A673 (cell line): ENCODE data around the gene NINJ2.

Experiments
- EZH2 ChIP-seq: fragments of 200-600 bp; sonication (generic); IDR thresholded peaks from 2 replicates; pipeline ENCODE4 v1.6.1; 2017; ENCODE audit warnings: borderline replicate concordance, low read depth, mild to moderate bottlenecking, mixed read lengths, antibody characterized with exemption, low read length; ENCODE audit not compliant: poor library complexity, severe bottlenecking
- TF ChIP-seq, protein P1 (sequence below): fragments of 300-800, 200-600 bp; sonication (generic); conservative IDR thresholded peaks from 2 replicates; pipeline ENCODE4 v1.5.1; 2017; ENCODE audit warnings: low read depth, mild to moderate bottlenecking, antibody characterized with exemption, low read length, moderate library complexity, mixed read lengths

DNA sequence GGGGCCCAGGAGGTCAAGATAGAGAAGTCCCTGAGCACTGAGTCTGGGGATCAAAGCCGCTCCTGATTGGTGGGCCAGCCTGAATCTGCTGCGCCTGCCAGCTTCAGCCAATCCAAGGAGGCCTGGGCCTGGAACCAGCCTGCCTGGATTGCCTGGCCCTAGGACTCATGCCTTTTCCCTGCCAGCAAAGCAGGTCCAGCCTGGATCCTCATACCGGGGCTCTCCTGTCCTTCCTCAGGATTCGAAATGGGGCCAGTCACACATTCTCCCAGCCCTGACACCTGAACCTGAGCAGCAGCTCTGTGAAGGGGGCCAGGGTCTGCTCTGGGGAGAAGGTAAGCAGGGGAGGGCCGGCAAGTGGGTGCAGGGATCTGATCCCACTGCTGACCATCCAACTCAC is 81.9 kb downstream of the NINJ2 start:
- TF ChIP-seq, protein P1, sequence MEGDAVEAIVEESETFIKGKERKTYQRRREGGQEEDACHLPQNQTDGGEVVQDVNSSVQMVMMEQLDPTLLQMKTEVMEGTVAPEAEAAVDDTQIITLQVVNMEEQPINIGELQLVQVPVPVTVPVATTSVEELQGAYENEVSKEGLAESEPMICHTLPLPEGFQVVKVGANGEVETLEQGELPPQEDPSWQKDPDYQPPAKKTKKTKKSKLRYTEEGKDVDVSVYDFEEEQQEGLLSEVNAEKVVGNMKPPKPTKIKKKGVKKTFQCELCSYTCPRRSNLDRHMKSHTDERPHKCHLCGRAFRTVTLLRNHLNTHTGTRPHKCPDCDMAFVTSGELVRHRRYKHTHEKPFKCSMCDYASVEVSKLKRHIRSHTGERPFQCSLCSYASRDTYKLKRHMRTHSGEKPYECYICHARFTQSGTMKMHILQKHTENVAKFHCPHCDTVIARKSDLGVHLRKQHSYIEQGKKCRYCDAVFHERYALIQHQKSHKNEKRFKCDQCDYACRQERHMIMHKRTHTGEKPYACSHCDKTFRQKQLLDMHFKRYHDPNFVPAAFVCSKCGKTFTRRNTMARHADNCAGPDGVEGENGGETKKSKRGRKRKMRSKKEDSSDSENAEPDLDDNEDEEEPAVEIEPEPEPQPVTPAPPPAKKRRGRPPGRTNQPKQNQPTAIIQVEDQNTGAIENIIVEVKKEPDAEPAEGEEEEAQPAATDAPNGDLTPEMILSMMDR: no peak
- no peak for TF ChIP-seq EZH2
